ENCODE results near the gene ZNF718. TPM values are rescaled to one million over a fixed set of nuclear protein-coding genes. Genes with fewer than 3 reads are reported as not detected.

Gene ZNF718
- total and polyA plus RNA-seq, 2 donors (not counting 3 experiments of a cell fraction or from before 2014, with no cell fraction given), result 0.99 to 12.1 TPM

- Histone ChIP-seq H3K27ac (ENCODE audit: insufficient read depth, low read depth, low read length) (no peak overlapping the region), H3K9me3 (replicated peaks; ENCODE audit: control insufficient read depth, insufficient read depth, low read length) (no peaks in the 10 kb centered on the region), H3K36me3 (ENCODE audit: control insufficient read depth in 2 of 2, extremely low read depth in 1 of 2, insufficient read depth in 2 of 2, low read length in 2 of 2) (no peaks in the 10 kb centered on the region), H2AFZ (ENCODE audit: low read depth, low read length) (no peak overlapping the region), H3K4me2 (ENCODE audit: insufficient read depth, low read length) (no peak overlapping the region), H3K27me3 (ENCODE audit: control insufficient read depth in 2 of 2, insufficient read depth in 2 of 2, low read length in 2 of 2) (peaks cover under 1 to 2% of the 10 kb centered on the region in 2 experiments), H3K4me1 (ENCODE audit: control insufficient read depth, extremely low read depth, insufficient read depth, low read length) (no peaks in the 10 kb centered on the region), H3K9me1 (replicated peaks; ENCODE audit: control insufficient read depth, extremely low read depth, insufficient read depth, low read length) (no peaks in the 10 kb centered on the region), H3K79me2 (ENCODE audit: control insufficient read depth, insufficient read depth, low read length) (no peaks in the 10 kb centered on the region), H3K9ac (replicated peaks; ENCODE audit: extremely low read depth, insufficient read depth, low read length) (no peak overlapping the region), H4K20me1 (replicated peaks; ENCODE audit: control insufficient read depth, extremely low read depth, insufficient read depth, low read length) (no peaks in the 10 kb centered on the region), H3K4me3 (replicated peaks in 1 of 3; ENCODE audit: insufficient read depth in 1 of 3, low read depth in 1 of 3, low read length in 3 of 3) (no peak overlapping the region)
- TF ChIP-seq POLR2A (IDR thresholded peaks at IDR 0.05; ENCODE audit: low read depth, low read length) (no peak), FOS (IDR thresholded peaks at IDR 0.05; ENCODE audit: borderline replicate concordance, insufficient read depth, low read length) (no peak), MYC (IDR thresholded peaks at IDR 0.05; ENCODE audit: low read depth, low read length) (no peak), JUN (IDR thresholded peaks at IDR 0.05; ENCODE audit: borderline replicate concordance, insufficient read depth, insufficient read length, low read depth) (no peak), POLR2AphosphoS5 (IDR thresholded peaks at IDR 0.05; ENCODE audit: insufficient read depth, low read depth, low read length) (no peak), EZH2 (IDR thresholded peaks at IDR 0.05; ENCODE audit: borderline replicate concordance, low read depth, low read length, severe bottlenecking) (no peak), GATA2 (IDR thresholded peaks at IDR 0.05; ENCODE audit: insufficient read depth, insufficient read length, low read depth, low read length) (no peak)
- TF ChIP-seq, protein P1, sequence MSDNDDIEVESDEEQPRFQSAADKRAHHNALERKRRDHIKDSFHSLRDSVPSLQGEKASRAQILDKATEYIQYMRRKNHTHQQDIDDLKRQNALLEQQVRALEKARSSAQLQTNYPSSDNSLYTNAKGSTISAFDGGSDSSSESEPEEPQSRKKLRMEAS (IDR thresholded peaks at IDR 0.05; ENCODE audit: insufficient read depth, insufficient read length), result no peak
- TF ChIP-seq, protein P2, sequence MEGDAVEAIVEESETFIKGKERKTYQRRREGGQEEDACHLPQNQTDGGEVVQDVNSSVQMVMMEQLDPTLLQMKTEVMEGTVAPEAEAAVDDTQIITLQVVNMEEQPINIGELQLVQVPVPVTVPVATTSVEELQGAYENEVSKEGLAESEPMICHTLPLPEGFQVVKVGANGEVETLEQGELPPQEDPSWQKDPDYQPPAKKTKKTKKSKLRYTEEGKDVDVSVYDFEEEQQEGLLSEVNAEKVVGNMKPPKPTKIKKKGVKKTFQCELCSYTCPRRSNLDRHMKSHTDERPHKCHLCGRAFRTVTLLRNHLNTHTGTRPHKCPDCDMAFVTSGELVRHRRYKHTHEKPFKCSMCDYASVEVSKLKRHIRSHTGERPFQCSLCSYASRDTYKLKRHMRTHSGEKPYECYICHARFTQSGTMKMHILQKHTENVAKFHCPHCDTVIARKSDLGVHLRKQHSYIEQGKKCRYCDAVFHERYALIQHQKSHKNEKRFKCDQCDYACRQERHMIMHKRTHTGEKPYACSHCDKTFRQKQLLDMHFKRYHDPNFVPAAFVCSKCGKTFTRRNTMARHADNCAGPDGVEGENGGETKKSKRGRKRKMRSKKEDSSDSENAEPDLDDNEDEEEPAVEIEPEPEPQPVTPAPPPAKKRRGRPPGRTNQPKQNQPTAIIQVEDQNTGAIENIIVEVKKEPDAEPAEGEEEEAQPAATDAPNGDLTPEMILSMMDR (IDR thresholded peaks at IDR 0.05; ENCODE audit: extremely low read depth in 1 of 2, insufficient read depth in 1 of 2, low read depth in 1 of 2, low read length in 2 of 2), result no peak
- no TSS peak for BruUV-seq (replicated peaks)
- POLR2A ChIA-PET, result no interaction called here
- intact Hi-C loops (cut with micrococcal nuclease) (no loop called here), dilution Hi-C loops (cut with MboI; ENCODE audit: extremely low pct_ligation_motif_present, low sequenced_read_pairs) (no loop called here)
- no peak for DNase-seq (ENCODE audit: low read depth, low spot score)
- CTCF ChIA-PET, result no interaction called here
- FAIRE-seq, result no peak
These were observed 10.6 kb upstream of the ZNF718 start for GRCh38 chr4:113732-114131.

Data from endothelial cell of umbilical vein (primary cell).